NOMO-1 treated with dmso at 0.1 percent for 144 hours (cell line): ENCODE measurements around the gene CPLX4.

Source experiments
- DNase-seq: peaks from one replicate; lab custom pipeline; 2025; ENCODE audit not compliant: unreplicated experiment; lab: John Stamatoyannopoulos, UW

The CPLX4 gene, protein sequence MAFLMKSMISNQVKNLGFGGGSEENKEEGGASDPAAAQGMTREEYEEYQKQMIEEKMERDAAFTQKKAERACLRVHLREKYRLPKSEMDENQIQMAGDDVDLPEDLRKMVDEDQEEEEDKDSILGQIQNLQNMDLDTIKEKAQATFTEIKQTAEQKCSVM

DNA sequence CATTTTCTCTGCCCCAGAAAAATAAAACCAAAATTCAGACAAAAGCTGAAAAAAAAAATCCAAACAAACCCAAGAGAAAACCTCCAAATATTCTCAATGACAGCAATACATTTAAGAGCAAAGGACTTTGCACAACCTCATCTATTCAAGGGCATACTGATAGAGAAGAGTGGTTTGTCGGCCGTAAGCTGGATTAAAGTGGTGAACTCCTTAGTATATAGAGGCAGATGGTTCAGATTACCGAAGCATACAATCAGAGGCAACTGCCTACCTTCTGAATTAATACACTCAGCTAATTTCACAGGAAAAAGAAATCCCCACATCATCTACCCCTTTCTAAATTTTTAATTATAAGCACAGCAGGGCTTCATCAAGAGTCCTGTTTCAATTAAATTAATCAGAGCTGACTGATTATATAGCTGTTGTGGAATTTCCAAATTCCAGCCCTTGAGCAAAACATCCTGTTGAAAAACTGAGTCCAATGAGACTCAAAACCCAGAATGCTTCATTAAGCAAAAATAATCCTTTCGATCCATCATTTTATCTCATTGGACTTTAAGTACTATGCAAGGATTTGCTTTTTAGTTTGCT, at the start of gene CPLX4:
Gene CPLX4 (minus strand): TSS at position 190 of the 591 bp plus-strand sequence. CDS start 187 bp downstream, at position 3.
- no peak for DNase-seq

DNA sequence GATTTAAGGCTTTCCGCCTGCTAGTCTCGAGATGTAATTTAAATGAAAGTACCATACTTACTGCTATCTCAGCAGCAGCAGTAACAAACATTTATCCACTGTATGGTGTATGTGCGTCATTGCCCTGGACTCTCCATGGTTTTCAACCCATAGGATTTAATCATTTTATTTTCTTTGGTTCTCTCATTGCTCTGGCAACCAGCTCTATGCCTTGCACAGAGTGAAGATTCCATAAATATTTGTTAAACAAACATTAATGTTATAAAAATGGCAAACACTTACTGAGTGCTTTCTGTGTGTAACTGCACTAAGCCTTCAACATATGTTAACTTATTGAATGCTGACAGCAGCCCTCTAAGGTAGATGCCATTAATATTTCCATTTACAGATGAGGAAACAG, 41.9 kb upstream of the CPLX4 start:
- DNase-seq = no peak

DNA sequence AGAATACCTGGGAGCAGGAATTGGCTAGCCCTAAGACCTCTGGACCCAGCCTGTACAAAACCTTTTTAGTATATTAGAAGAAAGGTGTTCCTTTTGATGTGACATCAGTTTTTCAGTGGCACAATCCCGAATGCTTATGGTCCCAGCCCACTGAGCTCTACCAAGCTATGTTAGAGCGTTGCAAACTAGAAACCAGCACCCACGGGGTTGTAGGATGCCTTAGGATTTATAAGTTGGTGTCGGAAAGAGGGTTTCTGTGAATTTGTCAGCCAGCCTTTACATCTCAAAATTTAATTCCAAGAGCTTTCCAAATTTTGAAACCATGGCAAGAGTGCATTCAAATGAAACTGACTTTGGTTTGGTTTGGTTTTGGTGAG, 41.1 kb upstream of the CPLX4 start:
- DNase-seq = no peak

DNA sequence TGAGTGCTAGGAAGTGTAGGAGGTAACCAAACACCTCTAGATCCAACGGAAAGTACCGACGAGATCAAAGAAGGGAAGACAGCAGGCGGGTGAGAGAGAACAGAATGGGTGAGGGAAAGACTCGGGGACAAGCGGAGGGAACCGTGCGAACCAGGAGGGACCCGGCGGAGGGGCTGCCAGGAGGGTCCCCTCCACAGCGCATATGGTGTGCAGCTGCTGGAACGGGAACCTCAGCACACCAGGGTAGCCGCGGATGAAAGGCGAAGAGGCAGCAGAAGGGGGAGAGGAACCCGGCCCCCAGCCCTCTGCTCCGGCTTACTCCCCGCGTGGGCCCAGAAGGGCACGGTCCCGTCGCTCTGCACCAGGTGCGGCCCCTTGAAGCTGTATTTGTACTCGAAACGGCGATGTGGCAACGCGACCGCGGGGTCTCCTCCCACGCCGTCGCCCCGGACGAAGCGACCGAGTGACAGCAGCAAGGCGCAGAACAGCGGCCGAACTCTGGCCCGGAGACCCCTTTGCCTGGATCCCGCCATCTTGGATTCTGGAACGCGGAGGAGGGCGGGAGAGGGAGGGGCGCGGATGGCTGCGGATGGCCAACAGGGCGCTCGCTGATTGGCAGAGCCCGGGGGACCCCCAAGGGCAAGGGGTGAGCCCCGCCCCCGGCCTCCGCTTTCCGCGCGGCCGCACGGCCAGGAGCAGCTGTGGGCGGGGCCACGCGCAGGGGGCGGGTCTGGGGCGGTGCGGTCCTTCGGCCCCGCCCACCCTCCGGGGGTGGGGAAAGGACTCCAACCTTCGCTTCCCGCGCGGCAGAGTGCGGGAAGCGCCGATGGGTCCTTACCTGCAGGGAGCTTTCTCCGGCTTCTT, 40.5 kb upstream of the CPLX4 start, which contains the start of gene LMAN1:
Gene LMAN1 (minus strand): TSS at position 554 of the 864 bp plus-strand sequence. CDS start 21 bp downstream, at position 533.
- DNase-seq = peak; percentile 85

DNA sequence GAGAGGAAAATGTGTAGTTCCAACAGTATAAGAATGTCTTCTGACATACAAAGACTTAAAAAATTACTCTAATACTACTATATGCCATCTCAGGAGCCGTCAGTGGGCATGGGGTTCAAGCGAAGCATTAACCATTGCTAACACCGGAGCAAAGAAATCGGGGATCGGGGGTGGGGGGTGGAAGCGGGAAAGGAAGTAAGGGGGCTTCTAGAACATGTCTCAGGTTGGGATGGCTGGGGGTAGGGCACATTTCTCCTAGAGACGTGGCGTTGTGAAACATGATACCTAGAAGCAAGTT, 39.9 kb upstream of the CPLX4 start:
- no peak for DNase-seq

DNA sequence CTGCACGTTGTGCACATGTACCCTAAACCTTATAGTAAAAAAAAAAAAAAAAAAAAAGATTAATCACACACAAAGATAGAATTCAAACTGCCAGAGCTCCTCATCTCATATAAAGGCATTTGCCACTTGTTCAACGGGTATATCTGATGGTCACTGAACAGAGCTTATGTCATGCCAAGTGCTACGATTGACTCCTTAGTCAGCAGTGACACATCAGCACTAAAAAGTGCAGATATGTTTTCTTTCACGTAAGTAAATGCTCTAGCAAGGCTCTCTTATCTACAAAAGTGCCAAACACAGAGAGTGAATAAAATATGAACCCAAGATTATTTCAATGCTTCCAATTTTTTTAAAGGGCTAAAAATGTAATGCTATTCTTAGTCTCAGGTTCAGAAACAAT, 39.5 kb upstream of the CPLX4 start:
- DNase-seq = no peak

DNA sequence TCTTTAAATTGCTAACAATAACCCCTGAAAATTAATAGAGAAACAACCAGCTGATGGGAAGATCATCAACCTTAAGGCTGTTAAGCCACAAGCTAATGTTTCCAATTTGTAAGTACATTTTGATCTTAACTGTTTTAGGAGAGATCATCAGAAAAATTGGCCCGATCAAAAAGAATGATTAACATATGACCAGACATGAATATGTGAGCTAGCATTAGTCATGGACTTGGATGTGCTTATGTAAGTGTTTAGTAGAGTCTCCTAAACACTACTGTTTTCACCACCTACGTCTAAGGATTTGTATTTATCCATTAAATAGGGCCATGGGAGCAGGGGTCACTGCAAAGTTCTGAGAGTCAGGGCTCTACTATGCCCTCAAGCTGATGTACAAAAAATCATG, 36.3 kb upstream of the CPLX4 start:
- no peak for DNase-seq

DNA sequence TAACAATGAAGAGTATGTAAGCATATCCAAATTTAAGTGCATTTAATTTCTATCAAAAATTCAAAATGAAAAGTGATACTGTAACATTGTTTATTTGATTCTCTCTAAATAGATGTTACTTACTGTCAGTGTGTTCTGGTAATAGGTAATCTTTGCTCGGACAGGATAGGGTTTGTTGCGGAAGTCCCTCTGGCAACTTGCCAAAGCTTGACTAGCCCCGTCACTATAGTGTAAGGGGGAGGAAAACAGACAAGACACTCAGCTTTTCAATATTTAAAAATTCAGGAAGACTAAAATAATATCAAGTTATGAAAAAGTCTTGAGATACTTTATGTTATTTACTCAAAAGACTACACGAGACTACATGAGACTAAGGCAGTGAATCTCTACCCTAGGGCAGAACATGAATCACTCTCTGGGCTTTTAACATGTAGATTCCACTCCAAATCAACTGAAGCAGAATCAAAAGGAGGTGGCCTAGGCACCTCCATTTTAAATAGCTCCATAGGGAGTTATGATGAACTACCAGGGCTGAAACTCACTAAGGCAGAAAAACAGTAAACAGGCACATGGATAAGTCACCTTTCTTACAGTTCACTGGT, 34.7 kb upstream of the CPLX4 start:
- no peak for DNase-seq

DNA sequence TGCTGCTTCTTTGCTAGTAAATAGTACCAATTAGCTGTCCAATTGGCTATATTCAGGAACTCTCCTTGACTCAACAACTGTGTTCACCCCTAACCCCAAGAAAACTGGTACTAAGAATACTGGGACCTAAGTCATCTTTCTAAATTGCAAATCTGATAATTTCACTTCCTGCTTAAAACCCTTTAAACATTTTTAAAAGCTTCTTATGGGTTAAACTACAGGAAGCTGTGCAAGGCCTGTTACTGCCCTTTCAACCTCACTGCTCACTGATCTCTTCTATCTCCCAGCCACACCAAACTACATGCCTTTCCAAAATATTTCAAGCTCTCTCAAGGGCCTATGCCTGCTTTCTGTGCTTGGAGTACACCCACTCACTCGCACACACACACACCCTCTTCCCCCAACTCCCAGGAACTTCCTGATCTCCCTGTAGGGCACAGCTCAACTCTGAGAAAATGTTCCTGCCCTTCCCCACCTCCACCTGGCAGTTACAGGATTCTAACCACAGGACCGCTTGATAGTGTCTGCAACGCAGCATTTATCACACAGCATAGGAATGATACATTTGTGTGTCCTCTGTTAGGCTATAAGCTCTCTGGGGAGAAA, 33.9 kb upstream of the CPLX4 start:
- DNase-seq = no peak

DNA sequence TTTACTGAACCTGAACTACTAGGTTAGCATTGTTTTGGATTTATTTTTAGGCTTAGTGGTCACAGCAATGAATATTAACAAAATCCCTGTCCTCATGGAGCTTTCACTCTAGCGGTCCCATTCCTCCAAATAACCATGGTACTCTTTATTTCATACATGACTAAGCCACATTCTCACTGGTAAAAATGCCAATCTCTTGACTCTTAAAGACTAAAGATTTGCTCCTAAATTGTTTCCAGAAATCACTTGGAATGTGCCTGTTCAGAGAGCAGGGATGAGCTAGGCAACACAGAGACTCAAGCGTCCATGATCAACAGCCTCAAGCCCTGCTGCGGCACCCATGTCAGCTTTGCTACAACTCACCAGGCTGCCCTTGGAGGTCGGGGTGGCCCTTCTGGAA, 27.1 kb upstream of the CPLX4 start:
- DNase-seq = no peak

DNA sequence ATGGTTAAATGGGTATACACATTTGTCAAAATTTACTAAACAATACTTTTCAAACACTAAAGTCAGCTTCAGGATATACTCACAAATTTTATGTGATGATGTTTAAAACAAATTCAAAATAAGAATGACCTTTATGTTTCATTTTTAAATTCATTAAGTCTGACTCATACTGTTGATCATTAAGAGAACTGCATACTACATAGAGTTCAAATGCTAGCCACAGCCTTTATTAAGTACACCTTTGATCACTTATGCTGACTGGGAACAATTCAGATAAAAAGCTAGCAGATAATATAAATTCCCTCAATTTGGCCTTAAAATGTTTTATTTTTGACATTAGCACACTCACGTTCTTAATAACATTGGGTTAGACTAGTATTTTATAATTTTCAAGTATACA, 26.5 kb upstream of the CPLX4 start:
- DNase-seq = no peak

DNA sequence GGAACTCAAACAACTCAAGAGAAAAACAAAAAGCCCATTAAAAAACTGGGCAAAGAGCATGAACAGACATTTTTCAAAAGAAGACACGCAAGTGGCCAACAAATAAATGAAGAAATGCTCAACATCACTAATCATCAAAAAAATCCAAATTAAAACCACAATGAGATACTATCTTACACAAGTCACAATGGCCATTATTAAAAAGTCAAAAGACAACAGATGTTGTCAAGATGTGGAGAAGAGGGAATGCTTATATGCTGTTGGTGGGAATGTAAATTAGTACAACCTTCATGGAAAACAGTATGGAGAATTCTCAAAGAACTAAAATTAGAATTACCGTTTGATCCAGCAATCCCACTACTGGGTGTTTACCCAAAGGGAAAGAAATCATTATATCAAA, 25.5 kb upstream of the CPLX4 start:
- no peak for DNase-seq

DNA sequence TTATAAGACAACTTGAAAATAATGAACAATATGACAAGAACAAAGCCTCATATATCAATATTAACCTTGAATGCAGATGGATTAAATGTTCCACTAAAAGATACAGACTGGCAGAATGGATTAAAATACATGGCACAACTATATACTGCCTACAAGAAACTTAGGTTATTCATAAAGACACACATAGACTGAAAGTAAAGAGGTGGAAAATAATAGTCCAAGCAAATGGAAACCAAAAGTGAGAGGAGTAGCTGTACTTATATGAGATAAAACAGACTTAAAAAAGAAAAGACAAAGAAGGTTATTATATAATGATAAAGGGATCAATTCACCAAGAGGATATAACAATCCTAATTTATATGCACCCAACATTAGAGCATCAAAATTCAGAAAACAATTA, 22.4 kb upstream of the CPLX4 start:
- DNase-seq = no peak

DNA sequence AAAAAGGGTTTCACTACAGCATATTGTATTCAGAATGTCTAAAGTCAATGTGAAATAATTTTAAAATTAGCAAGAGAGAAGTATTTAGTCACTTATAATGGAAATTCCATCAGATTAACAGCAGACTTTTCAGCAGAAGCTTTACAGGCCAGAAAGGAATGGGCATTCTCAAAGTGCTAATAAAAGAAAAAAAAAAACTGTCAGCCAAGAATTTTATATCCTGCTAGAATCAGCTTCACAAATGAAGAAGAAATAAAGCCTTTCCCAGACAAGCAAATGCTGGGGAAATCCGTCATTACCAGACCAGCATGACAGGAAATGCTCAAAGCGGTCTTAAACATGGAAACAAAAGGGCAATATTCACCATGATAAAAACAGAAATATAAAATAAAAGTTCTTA, 21.9 kb upstream of the CPLX4 start:
- no peak for DNase-seq

DNA sequence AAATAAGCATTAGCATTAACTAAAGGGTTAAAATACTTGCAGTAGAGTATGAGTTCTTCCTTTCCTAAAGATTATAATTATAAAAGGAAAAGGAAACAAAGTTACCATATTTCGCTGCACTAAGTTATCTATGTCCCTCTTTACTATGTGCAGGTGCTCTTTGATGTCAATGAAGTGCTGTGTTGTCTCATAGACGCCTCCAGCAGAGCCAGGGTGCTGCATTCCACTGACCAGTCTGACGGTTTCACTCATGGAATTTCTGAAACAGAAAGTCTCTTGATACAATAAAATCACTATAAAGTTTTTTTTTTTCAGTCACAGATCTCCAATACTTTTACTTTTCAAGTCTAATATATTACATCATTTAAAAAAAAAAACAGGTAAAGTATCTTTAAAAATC, 14.5 kb upstream of the CPLX4 start:
- no peak for DNase-seq

DNA sequence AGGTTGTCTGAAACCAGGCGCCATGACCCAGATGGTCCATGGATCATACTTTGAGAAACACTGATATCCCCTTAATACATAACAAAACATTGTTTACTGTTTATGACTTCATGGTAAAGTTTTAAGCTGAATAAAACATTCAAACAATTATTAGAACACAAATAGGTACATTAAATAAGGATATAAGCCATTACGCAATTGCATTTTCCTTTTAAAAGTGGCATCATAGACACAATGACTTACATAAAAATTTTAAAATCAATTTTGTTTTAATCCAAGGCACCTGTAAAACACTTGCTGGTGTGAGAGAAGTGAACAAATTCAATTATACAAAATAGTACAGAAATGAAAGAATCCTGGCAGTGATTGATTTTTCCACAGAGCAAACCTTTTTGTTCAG, 10.2 kb upstream of the CPLX4 start:
- no peak for DNase-seq

DNA sequence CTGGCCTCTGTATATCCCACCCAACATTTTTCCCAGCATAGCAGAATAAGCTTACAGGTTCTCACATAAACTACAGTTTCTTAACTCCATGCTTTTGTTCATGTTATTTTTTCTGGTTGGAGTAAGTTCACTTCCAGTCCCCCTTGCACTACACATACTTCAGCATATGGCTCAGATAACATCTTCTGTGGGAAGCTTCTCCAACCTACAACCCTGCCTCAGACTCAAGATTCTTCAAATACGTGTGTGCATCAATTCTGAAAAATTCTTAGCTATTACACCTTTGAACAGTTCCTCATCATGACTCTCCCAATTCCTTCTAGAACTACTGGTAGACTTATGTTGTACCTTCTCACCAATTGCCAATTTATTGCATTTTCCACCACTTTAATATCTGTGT, 7.5 kb upstream of the CPLX4 start:
- no peak for DNase-seq

DNA sequence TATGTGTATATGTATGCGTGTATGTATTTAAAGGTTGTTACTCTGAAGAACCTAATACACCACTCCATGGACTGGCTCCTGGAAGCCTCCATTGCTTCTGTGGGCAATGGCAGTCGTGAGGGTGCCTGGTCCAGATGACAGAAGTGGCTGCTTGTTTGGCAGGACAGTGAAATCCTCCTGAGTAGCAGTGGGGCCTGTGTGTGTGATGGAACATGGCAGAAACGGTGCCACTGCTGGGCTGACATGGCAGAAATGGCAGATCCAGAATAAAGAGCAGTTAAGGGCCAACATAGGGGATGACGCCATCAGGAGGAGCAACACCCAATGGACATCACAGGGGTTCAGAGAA, 6.1 kb upstream of the CPLX4 start:
- no peak for DNase-seq

DNA sequence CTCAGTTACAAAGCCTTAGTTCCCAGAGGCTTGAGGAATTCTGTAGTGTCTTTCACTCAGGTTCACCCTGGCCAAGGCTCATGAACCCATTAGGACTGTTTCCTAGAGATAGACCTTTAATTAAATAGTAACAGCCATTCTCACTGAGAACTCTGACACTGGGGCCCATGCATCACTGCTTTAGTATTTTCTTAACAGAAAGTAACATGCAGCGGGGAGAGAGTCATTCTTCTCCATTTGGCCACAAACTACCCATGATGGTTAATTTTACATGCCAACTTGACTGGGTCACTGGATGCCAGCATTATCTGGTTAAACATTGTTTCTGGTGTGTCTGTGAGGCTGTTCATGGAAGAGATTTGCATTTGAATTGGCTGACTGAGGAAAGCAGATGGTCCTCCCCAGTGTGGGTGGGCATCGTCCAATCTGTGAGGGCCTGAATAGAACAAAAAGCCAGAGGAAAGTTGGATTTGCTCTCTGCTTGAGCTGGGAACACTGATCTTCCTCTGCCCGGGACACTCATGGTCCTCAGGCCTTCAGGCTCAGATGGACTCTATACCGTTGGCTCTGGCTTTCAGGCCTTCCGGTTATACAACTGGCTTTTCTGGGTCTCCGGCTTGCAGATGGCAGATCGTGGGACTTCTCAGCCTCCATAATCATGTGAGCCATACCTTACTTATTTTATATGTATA, 5.6 kb upstream of the CPLX4 start:
- no peak for DNase-seq

DNA sequence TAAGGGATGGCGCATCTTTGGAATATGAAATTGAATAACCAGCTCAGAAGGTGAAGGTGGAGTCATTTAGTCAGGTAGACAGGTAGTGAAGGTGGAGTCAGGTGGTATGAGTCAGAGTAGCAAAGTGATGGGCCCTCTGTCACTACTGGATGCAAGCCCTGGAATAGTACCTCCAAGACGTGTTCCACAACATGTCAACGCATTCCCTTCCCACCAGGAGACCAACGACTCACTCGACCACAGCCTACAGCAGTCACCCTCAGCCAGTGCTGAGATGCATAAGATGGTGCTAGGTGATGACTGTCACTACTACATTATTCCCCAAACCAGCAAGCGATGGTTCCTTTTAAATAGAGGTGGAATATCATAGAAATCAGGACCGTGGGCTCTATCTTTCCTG, 6.8 kb downstream of the CPLX4 start:
- no peak for DNase-seq

DNA sequence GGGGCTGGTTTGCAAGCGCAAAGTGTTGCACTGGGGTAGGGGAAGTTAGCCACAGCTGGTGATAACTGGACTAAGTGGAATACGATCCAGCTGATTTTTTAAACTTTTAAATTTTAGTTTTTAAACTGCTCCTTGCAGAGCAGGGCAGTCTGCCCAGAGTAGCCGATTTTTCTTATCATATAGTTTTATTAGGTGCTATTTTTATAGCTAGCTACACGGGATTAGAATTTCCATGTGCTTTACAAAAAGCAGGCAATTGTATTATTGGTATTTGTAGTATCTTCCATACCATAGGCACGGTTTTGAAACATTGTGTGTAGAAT, 9.6 kb downstream of the CPLX4 start:
- no peak for DNase-seq
